ENCODE data around the gene MYO5B. TPM values are rescaled to one million over a fixed set of nuclear protein-coding genes. Genes with fewer than 3 reads are reported as not detected.
A peak's percentile ranks its signal among the peaks of the same experiment; 100 is the strongest.

Gene MYO5B
- total RNA-seq, 6 experiments from 2014 or later: 0.17 to 0.28 TPM; not detected in 4

DNA sequence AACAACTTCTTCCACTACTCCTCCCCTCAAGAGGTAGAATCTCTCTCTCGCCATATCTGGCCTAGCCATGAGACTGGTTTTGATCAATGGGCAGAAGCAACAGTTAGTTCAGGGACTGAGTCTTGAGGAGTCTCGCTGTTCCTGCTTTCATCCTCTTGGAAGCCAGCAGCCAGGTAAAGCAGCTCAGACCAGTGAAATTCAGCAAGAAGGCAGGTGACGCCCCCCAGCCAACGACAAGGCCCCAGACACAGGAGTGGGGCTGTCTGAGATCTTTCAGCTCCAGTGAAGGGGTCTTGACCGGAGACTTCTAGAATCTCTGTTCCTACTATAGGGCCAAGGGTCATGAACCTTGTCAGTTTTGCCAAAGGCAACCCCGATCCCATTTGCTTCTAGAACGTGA is 341.9 kb downstream of the MYO5B start:
- Mint-ChIP-seq H3K36me3 (ENCODE audit: low read depth) (no peaks in the 10 kb centered on the region), H3K27ac (no peak overlapping the region), H3K9me3 (no peaks in the 10 kb centered on the region), H3K27me3 (ENCODE audit: insufficient read depth) (peaks cover 27% of the 10 kb centered on the region), H3K4me3 (no peak overlapping the region), H3K4me1 (ENCODE audit: low read depth) (peaks cover 17% of the 10 kb centered on the region)
- TF ChIP-seq, protein P1, sequence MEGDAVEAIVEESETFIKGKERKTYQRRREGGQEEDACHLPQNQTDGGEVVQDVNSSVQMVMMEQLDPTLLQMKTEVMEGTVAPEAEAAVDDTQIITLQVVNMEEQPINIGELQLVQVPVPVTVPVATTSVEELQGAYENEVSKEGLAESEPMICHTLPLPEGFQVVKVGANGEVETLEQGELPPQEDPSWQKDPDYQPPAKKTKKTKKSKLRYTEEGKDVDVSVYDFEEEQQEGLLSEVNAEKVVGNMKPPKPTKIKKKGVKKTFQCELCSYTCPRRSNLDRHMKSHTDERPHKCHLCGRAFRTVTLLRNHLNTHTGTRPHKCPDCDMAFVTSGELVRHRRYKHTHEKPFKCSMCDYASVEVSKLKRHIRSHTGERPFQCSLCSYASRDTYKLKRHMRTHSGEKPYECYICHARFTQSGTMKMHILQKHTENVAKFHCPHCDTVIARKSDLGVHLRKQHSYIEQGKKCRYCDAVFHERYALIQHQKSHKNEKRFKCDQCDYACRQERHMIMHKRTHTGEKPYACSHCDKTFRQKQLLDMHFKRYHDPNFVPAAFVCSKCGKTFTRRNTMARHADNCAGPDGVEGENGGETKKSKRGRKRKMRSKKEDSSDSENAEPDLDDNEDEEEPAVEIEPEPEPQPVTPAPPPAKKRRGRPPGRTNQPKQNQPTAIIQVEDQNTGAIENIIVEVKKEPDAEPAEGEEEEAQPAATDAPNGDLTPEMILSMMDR (IDR thresholded peaks at IDR 0.05): no peak
- no peak for DNase-seq

DNA sequence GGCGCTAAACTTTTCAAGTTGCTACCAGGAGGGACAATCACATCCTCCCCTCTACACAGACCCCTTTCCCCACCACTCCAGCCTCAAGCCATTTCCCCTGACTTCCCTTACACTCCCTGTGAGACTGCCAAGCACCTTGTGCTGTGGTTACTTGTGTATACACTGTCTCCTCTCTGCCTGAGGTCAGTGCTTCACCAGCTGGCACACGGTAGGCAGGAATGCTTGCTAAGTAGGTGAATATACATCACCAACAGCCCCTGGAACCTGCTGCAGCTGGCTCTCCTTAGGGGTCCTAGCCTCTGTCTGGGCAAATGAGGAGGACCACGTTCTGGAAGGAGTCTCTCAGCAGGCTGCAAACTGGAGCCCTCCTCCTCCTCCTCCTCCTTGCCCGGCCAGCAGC is 343.3 kb downstream of the MYO5B start:
- Mint-ChIP-seq H3K36me3 (ENCODE audit: low read depth) (no peaks in the 10 kb centered on the region), H3K27me3 (ENCODE audit: insufficient read depth) (peaks cover 28% of the 10 kb centered on the region), H3K9me3 (no peaks in the 10 kb centered on the region), H3K27ac (no peak overlapping the region), H3K4me1 (ENCODE audit: low read depth) (peaks cover 19% of the 10 kb centered on the region), H3K4me3 (no peak overlapping the region)
- TF ChIP-seq, protein P1 (IDR thresholded peaks at IDR 0.05): no peak
- DNase-seq: no peak

DNA sequence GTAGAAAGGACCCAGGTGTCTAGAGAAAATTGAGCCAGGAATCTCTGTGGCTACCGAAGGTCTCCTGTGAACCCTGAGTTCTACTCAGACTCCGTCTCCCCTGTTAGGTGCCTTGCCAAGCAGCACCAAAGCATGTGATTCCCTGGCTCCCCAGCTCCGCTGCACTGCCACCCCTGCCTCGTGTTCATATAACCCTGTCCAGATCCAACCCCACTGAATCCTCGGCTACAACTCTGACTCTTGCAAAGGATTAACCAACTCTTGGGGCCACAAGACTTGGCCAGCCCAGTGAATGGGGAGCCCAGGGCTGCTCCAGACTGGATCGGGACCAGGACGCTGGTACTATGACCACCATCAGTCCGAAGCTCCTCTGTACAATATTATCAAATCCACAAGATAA is 344.3 kb downstream of the MYO5B start:
- DNase-seq: no peak
- H3K27ac Mint-ChIP-seq: no peak overlapping the region
- TF ChIP-seq, protein P1 (IDR thresholded peaks at IDR 0.05): no peak
- no peak overlapping the region for H3K4me3 Mint-ChIP-seq
- H3K9me3 Mint-ChIP-seq: no peaks in the 10 kb centered on the region
- H3K4me1 Mint-ChIP-seq (ENCODE audit: low read depth): peaks cover 25% of the 10 kb centered on the region
- H3K27me3 Mint-ChIP-seq (ENCODE audit: insufficient read depth): peaks cover 25% of the 10 kb centered on the region
- no peaks in the 10 kb centered on the region for H3K36me3 Mint-ChIP-seq (ENCODE audit: low read depth)

DNA sequence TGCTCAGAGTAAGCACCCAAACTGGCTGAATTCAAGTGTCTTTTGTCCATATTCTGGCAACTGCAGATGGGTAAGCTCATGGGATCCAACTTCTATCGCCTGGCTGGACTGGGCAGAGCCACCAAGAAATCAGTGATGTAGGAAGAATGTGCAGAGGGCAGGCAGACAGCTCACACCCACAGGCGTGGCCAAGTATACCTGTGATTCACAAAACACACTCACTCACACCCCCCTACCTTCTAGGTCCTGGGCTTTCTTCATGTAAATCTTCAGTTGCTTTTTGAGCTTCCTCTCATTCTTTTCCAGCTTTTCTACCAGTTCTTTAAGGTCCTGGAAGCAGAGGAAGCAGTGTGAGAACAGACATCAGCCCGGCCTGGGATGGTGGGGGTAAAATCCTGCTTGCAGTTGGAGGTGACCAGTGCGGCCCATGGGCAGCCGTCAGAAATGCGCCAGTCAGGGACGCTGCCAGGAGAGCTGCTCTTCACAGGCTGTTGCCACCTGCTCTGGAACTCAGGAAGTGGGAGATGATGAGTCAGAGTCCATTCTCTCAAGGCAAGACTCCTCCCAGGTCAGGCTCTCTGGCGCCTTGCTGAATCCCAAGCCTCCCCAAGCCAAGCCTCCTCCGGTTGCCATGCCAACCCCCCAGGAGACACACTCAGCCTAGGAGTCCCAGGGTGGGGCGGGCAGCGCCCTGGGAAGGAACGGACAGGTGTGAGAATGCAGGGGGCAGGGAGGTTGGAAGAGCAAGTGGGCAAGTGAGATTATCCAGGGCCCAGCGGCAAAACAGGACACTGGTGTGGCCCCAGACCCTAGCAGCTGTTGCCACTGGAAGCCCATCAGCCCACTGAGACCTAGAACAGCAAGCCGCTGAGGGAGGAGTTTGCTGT is 345.4 kb downstream of the MYO5B start:
- Mint-ChIP-seq H3K4me1 (ENCODE audit: low read depth) (peaks cover 25% of the 10 kb centered on the region), H3K27ac (peak overlapping the region; percentile 48; the same call in 1 of the 2 replicates), H3K27me3 (ENCODE audit: insufficient read depth) (peaks cover 25% of the 10 kb centered on the region), H3K4me3 (peak overlapping the region; percentile 48; the same call in 1 of the 2 replicates), H3K36me3 (ENCODE audit: low read depth) (no peaks in the 10 kb centered on the region), H3K9me3 (no peaks in the 10 kb centered on the region)
- peak; percentile 87 for DNase-seq
- TF ChIP-seq, protein P1 (IDR thresholded peaks at IDR 0.05): no peak

DNA sequence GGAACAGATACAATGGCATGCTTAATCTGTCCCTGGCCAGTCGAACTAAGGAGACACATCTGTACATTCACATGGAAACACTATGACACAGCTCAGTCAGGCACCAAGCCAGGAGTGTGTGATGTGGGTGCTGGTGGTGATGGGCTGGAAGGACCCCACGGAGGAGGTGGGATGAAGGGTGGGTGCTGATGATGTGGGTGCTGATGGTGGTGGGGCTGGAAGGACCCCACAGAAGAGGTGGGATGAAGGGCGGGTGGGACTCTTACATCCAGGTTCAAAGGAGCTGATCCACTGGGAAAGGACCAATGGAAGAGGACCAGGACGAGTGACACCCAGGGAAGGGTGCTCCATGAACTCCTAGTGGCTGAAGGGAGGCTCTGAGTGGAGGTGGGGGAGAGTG is 346.8 kb downstream of the MYO5B start:
- TF ChIP-seq, protein P1 (IDR thresholded peaks at IDR 0.05): no peak
- peaks cover 25% of the 10 kb centered on the region for H3K4me1 Mint-ChIP-seq (ENCODE audit: low read depth)
- H3K36me3 Mint-ChIP-seq (ENCODE audit: low read depth): no peaks in the 10 kb centered on the region
- H3K4me3 Mint-ChIP-seq: no peak overlapping the region
- H3K27ac Mint-ChIP-seq: 0 out of 2 replicates have a peak overlapping the region, but pooled peaks have one; percentile 9
- no peak for DNase-seq
- H3K27me3 Mint-ChIP-seq (ENCODE audit: insufficient read depth): peaks cover 24% of the 10 kb centered on the region
- no peaks in the 10 kb centered on the region for H3K9me3 Mint-ChIP-seq

Data from HFFc6 (cell line).